GM19455 (cell line): Measurements from ENCODE around the gene IQCE.

Experiments used
- ATAC-seq: cut with Tn5 transposase; IDR thresholded peaks from one replicate; pipeline ENCODE4 v1.9.1; 2021; ENCODE audit not compliant: unreplicated experiment

IQCE gene

GRCh38 chr7:2659556-2660358, 101.0 kb downstream of the IQCE start:
- no peak for ATAC-seq

- ATAC-seq: no peak
Observed at GRCh38 chr7:2660359-2661095, 101.7 kb downstream of the IQCE start.

DNA sequence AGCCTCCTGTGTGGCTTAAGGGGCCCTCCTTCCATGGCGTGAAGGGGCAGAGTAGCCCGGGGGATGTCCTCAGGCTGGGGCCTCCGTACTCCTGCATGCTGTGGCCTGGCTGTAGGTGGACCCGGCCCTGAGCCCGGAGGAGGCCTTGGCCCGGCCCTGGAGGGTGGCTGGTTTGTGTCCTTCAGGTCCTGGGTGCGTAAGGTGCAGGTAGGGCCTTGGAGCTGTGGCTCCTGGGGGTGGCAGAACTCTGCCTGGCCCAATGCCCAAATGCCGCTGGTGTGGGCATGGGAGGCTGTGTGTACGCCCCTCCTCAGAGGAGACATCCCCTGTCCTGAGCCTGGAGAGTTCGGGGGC, 102.3 kb downstream of the IQCE start:
- ATAC-seq: no peak

DNA sequence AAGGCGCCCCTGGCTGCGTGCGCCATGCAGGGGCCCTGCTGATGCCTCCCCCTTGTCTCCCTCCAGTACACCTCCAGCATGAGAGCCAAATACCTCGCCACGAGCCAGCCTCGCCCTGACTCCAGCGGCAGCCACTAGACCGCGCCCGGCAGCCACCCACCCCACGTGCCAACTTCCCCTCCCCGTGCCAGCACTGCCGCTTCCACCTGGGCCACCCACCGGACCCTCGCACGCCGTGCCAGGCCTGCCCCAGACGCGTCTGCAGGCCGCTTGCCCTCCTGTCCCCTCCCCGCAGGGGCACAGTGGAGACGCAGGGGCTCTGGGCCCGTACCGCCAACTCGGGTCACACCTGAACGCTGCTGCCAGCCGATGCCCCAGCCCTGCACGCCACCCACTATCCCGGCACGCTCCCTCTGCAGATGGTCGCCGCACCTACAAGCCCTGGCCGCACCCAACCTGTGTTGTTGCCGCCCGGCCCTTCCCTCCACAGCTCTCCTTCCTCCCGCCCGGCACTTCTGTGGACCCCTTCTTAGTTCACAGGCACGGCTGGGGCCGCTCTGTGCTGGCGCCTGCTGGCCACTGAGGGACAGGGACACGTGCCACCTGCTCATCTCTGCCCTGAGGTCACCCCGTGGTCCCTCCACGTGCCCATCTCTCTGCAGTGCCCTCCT, 103.0 kb downstream of the IQCE start:
- no peak for ATAC-seq

- no peak for ATAC-seq
Observed at GRCh38 chr7:2662273-2663120, 103.7 kb downstream of the IQCE start.

GRCh38 chr7:2663121-2663886, 104.5 kb downstream of the IQCE start:
- ATAC-seq: no peak

- no peak for ATAC-seq
Observed at GRCh38 chr7:2663960-2664359, 105.2 kb downstream of the IQCE start.
